Retinal pigment epithelial cell (primary cell): ENCODE results near the gene LIN9.

Experiments
- DNase-seq: peaks from one replicate; pipeline ENCODE4 v3.0.0-alpha.2; 2010; ENCODE audit warnings: low read depth
- H3K4me3 ChIP-seq: 2 replicates; pipeline ENCODE4 v1.5.1; 2011; ENCODE audit warnings: mild to moderate bottlenecking, low read length, control low read depth, moderate library complexity
- CTCF ChIP-seq: conservative IDR thresholded peaks from 2 replicates; pipeline ENCODE4 v1.5.1; 2011; ENCODE audit warnings: low read depth, low read length, control low read depth, inconsistent platforms

LIN9 gene

GRCh38 chr1:226308723-226309397 lies at the start of gene LIN9:
TSS of gene LIN9 (minus strand) at chr1:226309164. CDS start at chr1:226309139, 25 bp downstream.
- no peak for TF ChIP-seq CTCF
- peak within 1 kb of the TSS; percentile 90 for H3K4me3 ChIP-seq
- peak; percentile 57 for DNase-seq

GRCh38 chr1:226357416-226357815 lies 48.5 kb upstream of the LIN9 start:
- no peak for TF ChIP-seq CTCF
- no peak overlapping the region for H3K4me3 ChIP-seq
- DNase-seq: no peak

GRCh38 chr1:226355669-226356551 lies 46.9 kb upstream of the LIN9 start:
- H3K4me3 ChIP-seq: no peak overlapping the region
- no peak for DNase-seq
- no peak for TF ChIP-seq CTCF

- no peak overlapping the region for H3K4me3 ChIP-seq
- TF ChIP-seq CTCF: no peak
- DNase-seq: no peak
Observed at GRCh38 chr1:226355016-226355415, 46.1 kb upstream of the LIN9 start.

- no peak for DNase-seq
- no peak for TF ChIP-seq CTCF
- H3K4me3 ChIP-seq: no peak overlapping the region
Observed at GRCh38 chr1:226353698-226354525, 44.9 kb upstream of the LIN9 start.

GRCh38 chr1:226351709-226352108 lies 42.7 kb upstream of the LIN9 start:
- H3K4me3 ChIP-seq: no peak overlapping the region
- DNase-seq: no peak
- TF ChIP-seq CTCF: no peak
